Psoas muscle (tissue), 8 donors: ENCODE data around the gene TMEM247. TPM values are rescaled to one million over a fixed set of nuclear protein-coding genes. Genes with fewer than 3 reads are reported as not detected.

Experiments used
- ATAC-seq, 4 donors: fragments of 200-7000 bp; cut with Tn5 transposase; one replicate each; pipeline ENCODE4 v1.9.1; 2020; ENCODE audit warnings: moderate library complexity in 3 of 4, mild to moderate bottlenecking in 2 of 4
- DNase-seq, 2 donors: peaks; one replicate each; pipeline ENCODE4 v3.0.0-alpha.2; 2020
- H3K27ac ChIP-seq: fragments of 200-600 bp; one replicate; pipeline ENCODE4 v1.8.0; 2022
- H3K27me3 ChIP-seq, 3 donors: fragments of 200-600 bp in 1 of 3; one replicate each; pipeline versions ENCODE4 v1.6.1 to v1.8.0; 2013 to 2022; ENCODE audit warnings: low read length in 2 of 3, mild to moderate bottlenecking in 2 of 3, moderate library complexity in 1 of 3; ENCODE audit not compliant: insufficient read depth in 3 of 3
- H3K36me3 ChIP-seq, 2 donors: fragments of 200-600 bp in 1 of 2; one replicate each; pipeline versions ENCODE4 v1.6.1 to v1.8.0; 2013 to 2022; ENCODE audit warnings: low read depth in 1 of 2, mild to moderate bottlenecking in 1 of 2, moderate library complexity in 1 of 2; ENCODE audit not compliant: insufficient read depth in 1 of 2
- H3K4me1 ChIP-seq: fragments of 200-600 bp; one replicate; pipeline ENCODE4 v1.8.0; 2022
- H3K4me3 ChIP-seq: fragments of 200-600 bp; one replicate; pipeline ENCODE4 v1.8.0; 2022; ENCODE audit warnings: mild to moderate bottlenecking
- H3K9me3 ChIP-seq: fragments of 200-600 bp; one replicate; pipeline ENCODE4 v1.8.0; 2022
- CTCF ChIP-seq: fragments of 200-600 bp; IDR thresholded peaks from one replicate; pipeline ENCODE4 v1.8.0; 2022; ENCODE audit warnings: antibody characterized with exemption
- WGBS, 3 donors: extraction: QIAGEN DNeasy Blood & Tissue Kit; methylation state at CpG; one replicate each; pipeline versions ENCODE4 v1.1.6 to v1.1.7; 2013; 5-methylcytosine and 5-hydroxymethylcytosine counted together
- intact Hi-C, 2 donors: fragments of 100-400 bp; cut with DNase I; formaldehyde crosslinking; loops; one replicate each; pipeline versions ENCODE4 v1.11.0 to v1.14.2; 2022
- polyA plus RNA-seq, 3 donors: library from polyadenylated mRNA; stranded (reverse); fragments of 200-250 nt; gene quantifications; one replicate each; pipeline ENCODE4 v1.2.3, GENCODE V29; 2013
- total RNA-seq, 4 donors: library from RNA; stranded (reverse); fragmentation: NEBNext Ultra II Directional in 2 of 4; extraction: Animal tissue kit (Norgen Biotek cat#: 25700) in 2 of 4; gene quantifications; one replicate each; pipeline versions ENCODE4 v1.2.1 to v1.2.4, GENCODE V29; 2021 to 2023
- donor health status: healthy with polysubstance abuse.
- donor health status: DM: no; HTN: no; CAD: no; lungs with moderate emphysema.
- donor health status: Bipolar disorder and iron deficiency.
- donor health status: healthy.
- donor health status: DM: yes; HTN: yes; CAD: no.
- donor health status: DM: no; HTN: no; CAD: no.
- donor health status: DM: no; HTN: no; CAD: no.
- donor health status: DM: yes; HTN: yes; CAD: no.

Gene TMEM247
- total and polyA plus RNA-seq, 7 donors = not detected

DNA sequence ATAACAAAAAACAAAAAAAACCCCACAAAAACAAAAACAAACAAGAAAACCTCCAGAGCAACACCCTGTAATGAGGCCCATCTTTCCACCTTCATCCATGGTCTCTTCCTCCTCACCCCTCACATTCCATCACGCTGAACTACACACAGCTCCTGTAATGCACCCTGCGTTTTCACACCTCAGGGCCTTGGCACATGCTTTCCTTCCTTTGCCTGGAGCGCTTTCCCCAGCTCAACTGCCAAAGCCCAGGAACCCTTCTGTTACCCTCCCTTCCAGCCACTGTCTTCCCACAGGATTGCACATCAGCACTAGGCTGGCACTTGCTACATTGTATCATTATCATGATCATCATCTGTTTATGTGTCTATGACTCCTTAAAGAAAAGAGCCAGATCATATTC, 29.4 kb downstream of the TMEM247 start:
- no peak for ATAC-seq
- DNase-seq = no peak
- Histone ChIP-seq H3K27ac (no peak overlapping the region), H3K4me3 (no peak overlapping the region), H3K36me3 (no peaks in the 10 kb centered on the region), H3K9me3 (no peaks in the 10 kb centered on the region), H3K4me1 (no peaks in the 10 kb centered on the region), H3K27me3 (no peaks in the 10 kb centered on the region)
- intact Hi-C loops = no loop called here
- WGBS, 3 donors = 92 to 93% (median 92%) methylated on average over 3 of the region's 3 CpGs
- TF ChIP-seq CTCF = no peak

DNA sequence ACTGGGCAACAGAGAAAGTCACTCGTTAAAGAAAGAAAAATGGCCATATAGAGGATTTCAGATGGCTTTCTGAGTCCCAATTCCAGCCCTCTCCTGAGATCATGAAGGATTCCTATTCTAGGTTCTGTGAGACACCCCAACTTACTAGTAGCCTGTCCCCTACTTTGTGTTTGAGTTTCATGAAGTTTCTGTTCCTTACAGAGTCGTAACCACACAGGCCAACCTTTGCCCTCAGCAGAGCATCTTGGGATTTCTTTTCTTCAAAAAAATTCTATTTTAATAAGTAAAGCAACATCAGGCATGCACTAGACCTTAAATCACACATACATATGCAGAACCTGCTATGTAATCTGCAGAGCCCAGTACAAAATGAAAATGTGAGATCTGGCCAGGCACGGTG, 30.4 kb downstream of the TMEM247 start:
- no peaks in the 10 kb centered on the region for H3K36me3 ChIP-seq
- H3K9me3 ChIP-seq = peaks cover 7% of the 10 kb centered on the region
- no peaks in the 10 kb centered on the region for H3K27me3 ChIP-seq
- DNase-seq (no peak), ATAC-seq (no peak)
- intact Hi-C loops = no loop called here
- WGBS, 3 donors = 89 to 96% (median 92%) methylated on average over 3 of the region's 3 CpGs
- no peak overlapping the region for H3K27ac ChIP-seq
- no peak for TF ChIP-seq CTCF
- H3K4me3 ChIP-seq = no peak overlapping the region
- H3K4me1 ChIP-seq = no peaks in the 10 kb centered on the region

DNA sequence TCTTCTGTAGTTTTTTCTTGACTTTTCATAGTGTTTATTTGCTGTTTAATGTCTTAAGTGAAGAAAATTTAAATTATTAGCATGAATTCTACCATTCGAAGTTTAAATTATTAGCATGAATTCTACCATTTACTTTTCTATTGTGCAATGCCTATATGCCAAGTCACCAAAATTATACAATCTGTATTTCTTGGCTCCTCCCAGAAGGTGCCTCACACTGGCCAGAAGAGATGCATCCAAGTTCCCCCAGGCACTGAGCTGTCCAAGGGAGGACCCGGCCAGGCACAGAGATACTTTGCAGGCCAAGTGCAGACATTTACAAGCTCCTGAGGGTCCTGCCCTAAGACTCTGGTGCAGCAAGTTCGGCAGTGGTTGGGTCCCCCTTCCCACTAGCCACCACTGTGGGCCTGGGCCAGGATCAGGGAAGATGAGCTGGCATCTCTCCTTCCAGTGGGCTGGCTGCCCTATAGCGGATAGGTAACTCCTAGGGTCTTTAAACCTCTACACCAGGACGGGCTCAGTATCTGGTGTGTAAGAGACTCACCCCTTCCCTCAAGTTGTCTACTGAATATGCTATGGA, 31.3 kb downstream of the TMEM247 start:
- no peak overlapping the region for H3K4me3 ChIP-seq
- WGBS, 3 donors = 78 to 87% (median 86%) methylated on average over 5 of the region's 5 CpGs
- H3K27me3 ChIP-seq = no peaks in the 10 kb centered on the region
- DNase-seq (no peak), ATAC-seq (no peak)
- H3K27ac ChIP-seq = no peak overlapping the region
- no peaks in the 10 kb centered on the region for H3K36me3 ChIP-seq
- no peak for TF ChIP-seq CTCF
- intact Hi-C loops = no loop called here
- peaks cover 16% of the 10 kb centered on the region for H3K9me3 ChIP-seq
- H3K4me1 ChIP-seq = no peaks in the 10 kb centered on the region

- no peak overlapping the region for H3K4me3 ChIP-seq
- ATAC-seq = no peak
- intact Hi-C loops = no loop called here
- no peaks in the 10 kb centered on the region for H3K36me3 ChIP-seq
- no peak for TF ChIP-seq CTCF
- H3K9me3 ChIP-seq = peaks cover 29% of the 10 kb centered on the region
- H3K27me3 ChIP-seq = no peaks in the 10 kb centered on the region
- H3K27ac ChIP-seq = no peak overlapping the region
- 83 to 90% (median 89%) methylated on average over 10 of the region's 10 CpGs for WGBS, 3 donors
- DNase-seq = no peak
- no peaks in the 10 kb centered on the region for H3K4me1 ChIP-seq
Observed at GRCh38 chr2:46512185-46512584, 32.8 kb downstream of the TMEM247 start.

- TF ChIP-seq CTCF = no peak
- H3K4me1 ChIP-seq = no peaks in the 10 kb centered on the region
- H3K27me3 ChIP-seq = no peaks in the 10 kb centered on the region
- ATAC-seq (no peak), DNase-seq (no peak)
- 93 to 100% (median 97%) methylated on average over 1 of the region's 1 CpG for WGBS, 3 donors
- no peak overlapping the region for H3K4me3 ChIP-seq
- peaks cover 29% of the 10 kb centered on the region for H3K9me3 ChIP-seq
- no peak overlapping the region for H3K27ac ChIP-seq
- H3K36me3 ChIP-seq = no peaks in the 10 kb centered on the region
- intact Hi-C loops = no loop called here
Observed at GRCh38 chr2:46514738-46515137, 35.4 kb downstream of the TMEM247 start.
